ENCODE results near the gene GNAS-AS1. TPM values are rescaled to one million over a fixed set of nuclear protein-coding genes. Genes with fewer than 3 reads are reported as not detected.

The GNAS-AS1 gene
- total and polyA plus RNA-seq, 2 donors (not counting 1 experiment from before 2014, with no cell fraction given), result 0.28 to 0.33 TPM

DNA sequence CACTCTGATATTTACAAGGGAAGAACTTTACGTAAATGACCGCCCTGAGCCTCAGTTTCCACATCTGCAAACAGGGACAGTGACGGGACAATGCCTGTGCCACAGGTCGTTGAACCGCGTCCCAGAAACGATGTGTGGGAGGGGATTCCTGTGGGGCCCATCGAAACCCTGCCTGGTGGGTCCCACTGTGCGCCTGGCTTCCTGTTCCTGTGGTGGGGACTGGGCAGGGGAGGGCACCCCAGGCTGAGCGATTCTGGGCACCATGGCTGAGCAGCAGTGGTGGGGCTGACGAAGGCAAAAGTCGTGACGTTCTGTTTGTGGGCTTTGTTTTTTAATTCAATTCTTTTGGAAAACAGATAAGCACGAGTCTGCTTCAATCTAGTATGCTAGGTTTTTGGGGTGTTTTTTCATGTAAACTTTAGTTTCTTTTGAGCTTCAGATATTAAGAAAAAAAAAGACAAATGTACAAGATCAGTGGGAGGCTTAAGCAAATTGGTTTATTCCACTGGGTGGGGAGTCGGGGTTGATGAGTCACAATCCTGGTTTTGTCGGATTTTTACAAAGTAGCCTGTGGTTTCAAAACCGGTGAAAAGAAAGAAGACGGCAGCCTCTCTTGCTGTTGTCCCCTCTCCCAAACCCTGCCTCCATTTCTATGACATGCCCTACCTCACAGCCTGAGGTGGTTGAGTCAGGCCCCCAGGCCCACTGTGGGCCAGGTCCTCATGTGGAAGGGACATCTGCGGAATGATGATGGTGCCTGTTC lies 40.4 kb downstream of the GNAS-AS1 start:
- peak in 1 of 2 donors; percentile 68 for DNase-seq (ENCODE audit: low read depth in 2 of 2)
- Histone ChIP-seq H2AFZ (ENCODE audit: low read length) (no peak overlapping the region), H3K4me1 (ENCODE audit: control insufficient read depth, extremely low read depth, insufficient read depth, low read length) (no peaks in the 10 kb centered on the region), H3K27me3 (ENCODE audit: control insufficient read depth, insufficient read depth, low read length) (no peaks in the 10 kb centered on the region), H3K4me2 (ENCODE audit: extremely low read depth, insufficient read depth, low read length) (no peak overlapping the region), H3K36me3 (ENCODE audit: control insufficient read depth, insufficient read depth, low read length) (no peaks in the 10 kb centered on the region), H3K9me3 (ENCODE audit: control insufficient read depth, insufficient read depth, low read depth, low read length) (no peaks in the 10 kb centered on the region), H3K9ac (ENCODE audit: insufficient read depth, low read length) (no peak overlapping the region), H3K27ac (ENCODE audit: insufficient read depth, low read length) (no peak overlapping the region), H4K20me1 (ENCODE audit: control insufficient read depth, extremely low read depth, insufficient read depth, low read length) (no peaks in the 10 kb centered on the region), H3K4me3 (replicated peaks in 1 of 4; ENCODE audit: control extremely low read depth in 1 of 4, insufficient read depth in 1 of 4, low read depth in 3 of 4, low read length in 4 of 4) (no peak overlapping the region), H3K79me2 (ENCODE audit: control insufficient read depth, insufficient read depth, low read length) (no peaks in the 10 kb centered on the region)
- TF ChIP-seq, protein P1, sequence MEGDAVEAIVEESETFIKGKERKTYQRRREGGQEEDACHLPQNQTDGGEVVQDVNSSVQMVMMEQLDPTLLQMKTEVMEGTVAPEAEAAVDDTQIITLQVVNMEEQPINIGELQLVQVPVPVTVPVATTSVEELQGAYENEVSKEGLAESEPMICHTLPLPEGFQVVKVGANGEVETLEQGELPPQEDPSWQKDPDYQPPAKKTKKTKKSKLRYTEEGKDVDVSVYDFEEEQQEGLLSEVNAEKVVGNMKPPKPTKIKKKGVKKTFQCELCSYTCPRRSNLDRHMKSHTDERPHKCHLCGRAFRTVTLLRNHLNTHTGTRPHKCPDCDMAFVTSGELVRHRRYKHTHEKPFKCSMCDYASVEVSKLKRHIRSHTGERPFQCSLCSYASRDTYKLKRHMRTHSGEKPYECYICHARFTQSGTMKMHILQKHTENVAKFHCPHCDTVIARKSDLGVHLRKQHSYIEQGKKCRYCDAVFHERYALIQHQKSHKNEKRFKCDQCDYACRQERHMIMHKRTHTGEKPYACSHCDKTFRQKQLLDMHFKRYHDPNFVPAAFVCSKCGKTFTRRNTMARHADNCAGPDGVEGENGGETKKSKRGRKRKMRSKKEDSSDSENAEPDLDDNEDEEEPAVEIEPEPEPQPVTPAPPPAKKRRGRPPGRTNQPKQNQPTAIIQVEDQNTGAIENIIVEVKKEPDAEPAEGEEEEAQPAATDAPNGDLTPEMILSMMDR (conservative IDR thresholded peaks at IDR 0.05 in 1 of 2, IDR thresholded peaks at IDR 0.05 in 1 of 2; ENCODE audit: low read depth in 1 of 2, low read length in 2 of 2), result no peak
- TF ChIP-seq EZH2 (IDR thresholded peaks at IDR 0.05; ENCODE audit: low read length, missing control alignments), result no peak

DNA sequence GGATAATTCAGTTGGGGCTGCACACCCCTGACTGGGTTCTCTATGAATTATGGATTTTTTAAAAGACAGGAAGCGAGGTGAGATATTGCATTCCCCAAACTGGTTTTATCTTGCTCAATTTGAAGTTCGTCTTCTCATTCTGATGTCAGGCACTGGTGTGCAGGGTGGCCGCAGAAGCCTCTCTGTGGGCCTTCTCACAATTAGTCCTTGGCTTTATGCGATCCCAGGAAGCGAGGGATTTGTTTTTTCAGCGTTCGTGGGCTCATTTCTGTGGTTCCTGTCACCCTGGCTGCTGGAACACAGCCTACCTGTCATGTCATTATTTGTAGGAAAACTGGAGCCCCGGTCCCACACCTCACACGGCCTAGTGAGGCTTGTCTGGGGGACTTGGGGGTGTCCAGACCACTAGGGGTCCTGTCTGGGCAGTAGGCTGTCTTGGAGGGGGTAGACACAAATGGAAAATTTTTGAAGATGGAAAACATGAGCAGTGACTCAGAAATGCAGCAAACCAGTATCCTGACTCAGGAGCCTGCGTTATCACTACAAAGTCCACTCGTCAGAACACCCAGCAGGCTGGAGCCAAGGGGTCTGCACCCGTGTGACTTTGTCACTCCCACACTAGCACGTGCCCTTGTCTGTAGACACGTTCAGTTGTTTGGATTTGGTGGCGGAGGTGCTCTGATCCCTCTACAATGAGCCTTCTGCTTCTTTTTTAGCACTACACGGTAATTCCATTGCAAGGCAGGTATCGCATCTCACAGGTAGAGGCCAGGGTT lies 42.2 kb downstream of the GNAS-AS1 start:
- no peak overlapping the region for H2AFZ ChIP-seq (ENCODE audit: low read length)
- H3K36me3 ChIP-seq (ENCODE audit: control insufficient read depth, insufficient read depth, low read length), result no peaks in the 10 kb centered on the region
- H3K4me2 ChIP-seq (ENCODE audit: extremely low read depth, insufficient read depth, low read length), result no peak overlapping the region
- H3K4me3 ChIP-seq (replicated peaks in 1 of 4; ENCODE audit: control extremely low read depth in 1 of 4, insufficient read depth in 1 of 4, low read depth in 3 of 4, low read length in 4 of 4), result no peak overlapping the region
- H3K27me3 ChIP-seq (ENCODE audit: control insufficient read depth, insufficient read depth, low read length), result no peaks in the 10 kb centered on the region
- DNase-seq (ENCODE audit: low read depth in 2 of 2), result peak in 1 of 2 donors; percentile 72
- H3K27ac ChIP-seq (ENCODE audit: insufficient read depth, low read length), result no peak overlapping the region
- no peaks in the 10 kb centered on the region for H4K20me1 ChIP-seq (ENCODE audit: control insufficient read depth, extremely low read depth, insufficient read depth, low read length)
- H3K9me3 ChIP-seq (ENCODE audit: control insufficient read depth, insufficient read depth, low read depth, low read length), result no peaks in the 10 kb centered on the region
- no peak overlapping the region for H3K9ac ChIP-seq (ENCODE audit: insufficient read depth, low read length)
- no peaks in the 10 kb centered on the region for H3K79me2 ChIP-seq (ENCODE audit: control insufficient read depth, insufficient read depth, low read length)
- H3K4me1 ChIP-seq (ENCODE audit: control insufficient read depth, extremely low read depth, insufficient read depth, low read length), result no peaks in the 10 kb centered on the region
- TF ChIP-seq, protein P1 (conservative IDR thresholded peaks at IDR 0.05 in 1 of 2, IDR thresholded peaks at IDR 0.05 in 1 of 2; ENCODE audit: low read depth in 1 of 2, low read length in 2 of 2), result no peak
- TF ChIP-seq EZH2 (IDR thresholded peaks at IDR 0.05; ENCODE audit: low read length, missing control alignments), result no peak

DNA sequence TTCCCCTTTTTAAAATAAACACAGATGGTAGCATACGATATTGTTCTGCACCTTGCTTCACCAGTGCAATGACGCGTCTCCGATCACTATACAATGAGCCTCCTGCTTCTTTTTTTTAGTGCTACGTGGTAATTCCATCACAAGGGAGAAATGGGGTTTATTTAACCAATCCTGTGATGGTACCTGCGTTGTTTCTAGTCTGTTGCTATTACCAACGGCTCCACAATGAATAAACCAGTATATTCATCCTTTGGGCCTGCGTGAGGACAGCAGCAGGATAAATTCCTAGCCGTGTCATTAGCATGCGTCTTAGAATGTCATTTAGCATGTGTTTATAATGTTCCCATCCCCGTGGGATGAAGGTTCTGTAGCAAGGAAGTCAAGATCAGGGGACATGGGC lies 42.9 kb downstream of the GNAS-AS1 start:
- DNase-seq (ENCODE audit: low read depth in 2 of 2), result no peak
- H3K9ac ChIP-seq (ENCODE audit: insufficient read depth, low read length), result no peak overlapping the region
- H3K4me1 ChIP-seq (ENCODE audit: control insufficient read depth, extremely low read depth, insufficient read depth, low read length), result no peaks in the 10 kb centered on the region
- no peak overlapping the region for H2AFZ ChIP-seq (ENCODE audit: low read length)
- no peaks in the 10 kb centered on the region for H4K20me1 ChIP-seq (ENCODE audit: control insufficient read depth, extremely low read depth, insufficient read depth, low read length)
- H3K4me2 ChIP-seq (ENCODE audit: extremely low read depth, insufficient read depth, low read length), result no peak overlapping the region
- no peaks in the 10 kb centered on the region for H3K27me3 ChIP-seq (ENCODE audit: control insufficient read depth, insufficient read depth, low read length)
- no peak for TF ChIP-seq EZH2 (IDR thresholded peaks at IDR 0.05; ENCODE audit: low read length, missing control alignments)
- TF ChIP-seq, protein P1 (conservative IDR thresholded peaks at IDR 0.05 in 1 of 2, IDR thresholded peaks at IDR 0.05 in 1 of 2; ENCODE audit: low read depth in 1 of 2, low read length in 2 of 2), result no peak
- no peak overlapping the region for H3K27ac ChIP-seq (ENCODE audit: insufficient read depth, low read length)
- no peaks in the 10 kb centered on the region for H3K79me2 ChIP-seq (ENCODE audit: control insufficient read depth, insufficient read depth, low read length)
- no peaks in the 10 kb centered on the region for H3K36me3 ChIP-seq (ENCODE audit: control insufficient read depth, insufficient read depth, low read length)
- no peaks in the 10 kb centered on the region for H3K9me3 ChIP-seq (ENCODE audit: control insufficient read depth, insufficient read depth, low read depth, low read length)
- no peak overlapping the region for H3K4me3 ChIP-seq (replicated peaks in 1 of 4; ENCODE audit: control extremely low read depth in 1 of 4, insufficient read depth in 1 of 4, low read depth in 3 of 4, low read length in 4 of 4)
